Hypothalamus (tissue), 51 donors: ENCODE data around the gene SFXN5.
"Not testable (repeated sequence)": the region's sequence is repeated elsewhere in the genome, so short reads cannot be mapped to it uniquely, and the experiment has no call there.

Source experiments
- DNase-seq, 51 donors: peaks; one replicate each; lab custom pipeline; 2025; lab: John Stamatoyannopoulos, UW

The SFXN5 gene

DNA sequence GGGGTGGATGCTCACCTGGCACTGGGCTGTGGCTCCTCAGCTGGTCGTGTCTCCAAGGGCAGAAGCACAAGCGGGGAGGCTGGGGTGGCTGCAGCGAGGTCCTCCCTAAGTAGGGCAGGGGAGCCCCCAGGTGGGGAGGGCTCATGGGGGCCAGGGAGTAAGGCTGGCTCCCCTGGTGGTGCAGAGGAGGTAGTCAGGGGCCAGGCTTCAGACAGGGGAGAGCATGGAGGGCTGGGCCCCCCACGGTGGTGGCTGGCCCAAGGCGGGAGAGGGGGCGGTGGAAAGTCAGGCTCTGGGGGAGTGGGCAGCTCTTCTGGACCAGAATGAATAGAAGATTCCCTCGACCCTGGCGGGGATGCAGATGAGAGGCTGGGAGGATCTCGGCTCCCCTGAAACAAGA is 8.1 kb upstream of the SFXN5 start:
- no peak for DNase-seq

DNA sequence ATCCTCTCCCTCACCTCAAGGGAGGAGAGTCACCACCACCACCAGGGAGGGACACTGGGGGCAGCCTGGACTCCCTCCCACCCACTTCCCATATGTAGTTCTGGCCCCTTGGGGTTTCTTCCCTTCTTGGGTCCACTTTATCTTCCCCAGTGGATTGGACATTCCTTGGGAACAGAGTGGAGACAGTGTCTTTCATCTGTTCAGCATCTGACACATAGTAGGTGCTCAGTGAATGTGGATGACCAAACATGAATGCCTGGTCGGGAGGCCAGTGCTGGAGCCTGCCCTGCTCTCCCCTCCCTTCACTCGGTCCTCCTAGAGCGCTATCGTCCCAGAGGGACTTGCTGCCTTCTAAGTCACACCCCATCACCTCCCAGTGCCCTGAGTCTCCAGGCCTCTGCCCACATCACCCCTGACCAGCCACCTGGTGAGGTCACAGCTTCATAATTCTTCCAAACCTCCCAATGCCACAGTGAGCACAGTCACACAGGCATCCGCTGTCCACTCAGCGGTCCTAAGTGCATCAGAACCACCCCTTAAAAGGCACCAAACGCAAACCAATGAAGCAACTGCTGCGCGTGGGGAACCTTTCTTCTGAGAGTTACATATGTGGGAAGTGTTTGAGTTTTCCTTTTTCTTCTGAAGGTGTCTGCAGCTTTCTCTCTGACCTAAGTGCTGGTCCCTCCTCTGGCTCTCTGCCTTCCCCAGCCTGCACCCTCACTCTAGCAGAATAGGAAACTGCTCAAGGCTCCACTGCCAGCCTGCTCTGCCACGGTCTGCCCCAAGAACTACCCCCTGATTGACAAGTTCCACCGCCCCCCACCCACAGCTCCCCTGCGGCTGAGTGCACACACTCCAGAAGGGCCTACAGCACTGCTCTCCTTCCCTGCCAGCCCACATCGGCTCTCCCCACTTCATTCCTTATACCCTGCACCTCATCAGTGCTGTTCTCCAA is 7.2 kb upstream of the SFXN5 start:
- DNase-seq: peak in 1 of 51 donors; percentile 15

DNA sequence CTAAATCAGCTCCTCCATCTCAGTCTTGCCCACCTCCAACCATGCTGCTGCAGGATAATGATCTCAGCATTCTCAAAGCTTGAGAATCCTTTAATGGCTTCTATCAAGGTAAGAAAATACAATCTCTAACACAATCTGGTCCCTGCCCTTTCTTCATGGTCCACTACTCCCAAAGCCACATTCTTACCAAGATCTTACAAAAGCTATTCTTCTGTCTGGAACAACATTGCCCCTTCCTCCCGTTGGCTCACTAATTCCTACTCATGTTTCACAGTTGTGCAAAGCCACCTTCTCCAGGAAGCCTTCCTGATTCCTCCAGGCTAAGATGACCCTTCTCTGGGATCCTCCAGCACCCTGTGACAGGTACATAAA is 5.9 kb upstream of the SFXN5 start:
- no peak for DNase-seq

DNA sequence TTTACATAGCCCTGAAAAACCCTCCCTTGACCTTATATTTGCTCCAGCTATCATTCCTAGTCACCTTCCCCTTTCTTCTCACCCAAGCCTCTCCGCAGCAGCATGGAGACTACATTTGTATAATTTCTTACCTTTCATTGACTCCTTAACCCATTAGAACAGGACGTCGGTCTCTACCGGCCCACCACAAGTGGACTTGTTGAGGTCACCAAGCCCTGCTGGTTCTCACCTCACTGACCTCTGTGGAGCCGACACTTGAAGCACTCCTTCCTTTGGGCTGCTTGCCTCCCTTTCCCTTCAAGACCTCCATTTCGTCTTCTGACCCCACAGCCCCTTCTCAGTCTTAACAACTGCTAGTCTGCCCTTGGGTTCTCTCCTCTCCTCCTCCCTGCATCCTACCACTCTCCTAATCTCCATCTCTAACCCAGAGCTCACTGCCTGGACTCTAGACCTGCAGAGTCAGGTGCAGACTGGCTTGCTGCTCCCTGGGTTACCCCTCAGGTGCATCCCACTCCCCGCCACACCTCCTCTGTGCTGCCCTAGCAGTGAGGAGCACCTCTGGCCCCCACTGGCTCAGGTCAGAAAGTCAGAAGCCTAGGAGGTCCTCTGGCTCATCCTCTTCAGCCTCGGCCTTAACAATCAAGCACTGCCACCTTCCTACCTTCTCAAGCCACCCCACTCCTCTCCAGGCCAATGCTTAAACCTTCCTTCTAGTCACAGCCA is 5.3 kb upstream of the SFXN5 start:
- no peak for DNase-seq

DNA sequence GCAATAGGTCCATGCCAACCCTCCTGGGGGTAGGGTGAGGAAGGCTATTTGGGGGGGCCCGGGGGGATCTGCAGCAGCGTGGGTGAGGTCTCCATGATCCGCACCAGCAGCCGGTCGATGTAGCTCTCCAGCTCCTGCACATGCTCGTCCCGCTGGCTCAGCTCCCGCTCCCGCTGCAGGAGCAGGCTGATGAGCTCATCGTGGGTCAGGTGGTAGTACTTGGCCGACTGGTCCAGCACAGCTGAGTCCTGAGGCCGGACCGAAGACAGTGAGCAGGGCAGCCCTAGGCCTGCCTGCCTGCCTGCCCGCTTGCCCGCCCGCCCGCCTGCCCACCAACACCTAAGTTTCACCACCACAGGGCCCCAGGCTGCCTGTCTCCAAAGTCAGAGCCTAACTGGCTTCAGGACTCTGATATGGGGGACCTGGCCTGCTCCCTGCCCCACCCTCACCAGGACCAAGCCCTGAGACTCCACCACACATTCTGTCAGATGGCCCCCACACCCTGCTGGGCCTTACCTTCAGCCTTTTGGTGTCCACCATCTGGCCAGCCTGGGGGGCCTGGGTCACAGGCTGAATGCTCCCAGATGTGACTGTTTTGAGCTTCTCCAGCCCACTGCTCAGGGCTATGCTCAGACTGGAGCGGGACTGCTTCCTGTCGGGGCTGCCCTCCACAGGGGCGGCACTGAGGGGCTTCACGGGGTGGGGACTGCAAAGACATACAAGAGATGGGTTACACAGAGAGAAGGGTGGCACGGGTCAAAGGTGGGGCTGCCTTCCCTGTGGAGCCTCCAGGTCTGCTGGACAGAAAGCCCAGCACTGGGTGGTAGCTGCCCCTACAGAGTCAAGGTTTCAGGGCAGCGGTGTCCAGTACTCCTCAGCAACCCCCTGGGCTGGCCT is 4.2 kb upstream of the SFXN5 start:
- peak in 39 of 51 donors; percentile 4 to 81 (median 52) for DNase-seq

DNA sequence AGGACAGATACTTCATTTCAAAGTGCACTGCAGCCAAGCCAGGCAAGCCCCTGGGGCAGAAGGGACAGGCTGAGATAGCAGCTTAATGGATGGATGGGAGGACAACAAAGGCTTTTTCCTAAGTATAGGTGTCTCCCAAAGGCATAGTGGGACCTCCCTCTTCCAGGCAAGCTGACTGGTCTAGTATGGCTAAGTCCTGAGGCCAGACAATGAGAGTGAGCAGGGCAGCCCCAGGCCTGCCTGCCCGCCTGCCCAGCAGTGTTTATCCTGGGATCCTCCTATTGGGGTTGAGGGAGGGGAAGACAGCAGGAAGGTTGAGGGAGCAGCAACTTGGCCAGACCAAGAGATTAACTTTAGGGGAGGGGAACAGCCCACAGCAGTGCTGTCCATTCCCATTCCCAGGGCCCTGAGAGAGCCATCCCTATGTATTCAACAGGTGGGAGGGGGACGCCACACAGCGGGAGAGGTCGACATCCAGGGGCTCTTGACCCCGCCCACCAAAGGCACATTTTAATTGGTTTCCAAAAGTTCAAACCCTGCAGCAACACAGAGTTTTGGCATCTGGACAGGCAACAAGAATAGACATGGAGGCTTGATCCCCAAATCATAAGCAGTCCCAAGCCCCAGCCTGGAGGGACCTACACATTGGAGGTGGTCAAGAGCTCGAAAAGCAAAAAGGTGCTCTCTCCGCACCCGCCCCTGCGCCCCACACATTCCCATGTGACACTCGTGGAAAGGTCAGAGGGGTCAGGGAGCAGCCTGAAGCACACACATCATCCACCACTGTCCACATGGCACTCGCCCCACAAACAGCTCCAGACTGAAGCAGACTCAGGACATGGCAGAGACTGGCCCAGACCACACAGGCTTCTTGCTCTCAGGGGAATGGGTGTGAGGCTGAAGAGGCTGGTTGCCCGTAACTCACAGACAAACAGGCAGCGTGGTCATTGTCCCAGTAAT is 2.9 kb upstream of the SFXN5 start:
- no peak for DNase-seq

DNA sequence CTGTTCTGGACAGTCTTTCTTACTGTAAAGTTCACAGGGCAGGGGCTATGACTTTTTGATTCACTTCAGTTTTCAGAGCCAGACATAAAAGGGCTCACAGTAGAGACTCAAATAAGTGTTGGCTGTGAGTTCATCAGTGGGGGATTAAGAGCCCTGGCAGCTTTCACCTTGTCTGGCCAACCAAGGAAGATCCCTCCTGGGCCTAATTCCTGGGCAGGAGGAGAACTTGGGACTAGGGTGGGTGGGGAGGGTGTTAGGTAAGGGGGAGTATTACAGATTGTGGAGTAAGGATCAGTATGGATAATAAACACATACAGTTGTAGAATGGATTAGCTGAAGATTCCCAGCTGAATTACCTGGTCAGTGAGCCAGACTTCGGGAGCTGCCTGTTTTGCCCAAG is 904 bp upstream of the SFXN5 start:
- no peak for DNase-seq

DNA sequence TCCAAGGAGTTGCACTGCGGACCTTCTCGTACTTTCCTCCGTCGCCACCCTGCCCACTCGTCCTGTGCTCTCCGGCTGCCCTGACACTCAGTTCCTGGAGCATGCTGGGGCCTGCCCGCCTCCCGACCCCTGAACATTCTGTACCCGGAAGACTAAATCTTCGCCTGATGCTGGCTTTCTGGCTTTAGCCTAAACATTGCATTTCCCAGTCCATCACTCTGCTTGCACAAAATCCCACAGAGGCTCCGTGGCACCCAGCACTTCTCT is 550 bp upstream of the SFXN5 start:
- DNase-seq: peak in 12 of 51 donors; percentile 32 to 64 (median 50)

DNA sequence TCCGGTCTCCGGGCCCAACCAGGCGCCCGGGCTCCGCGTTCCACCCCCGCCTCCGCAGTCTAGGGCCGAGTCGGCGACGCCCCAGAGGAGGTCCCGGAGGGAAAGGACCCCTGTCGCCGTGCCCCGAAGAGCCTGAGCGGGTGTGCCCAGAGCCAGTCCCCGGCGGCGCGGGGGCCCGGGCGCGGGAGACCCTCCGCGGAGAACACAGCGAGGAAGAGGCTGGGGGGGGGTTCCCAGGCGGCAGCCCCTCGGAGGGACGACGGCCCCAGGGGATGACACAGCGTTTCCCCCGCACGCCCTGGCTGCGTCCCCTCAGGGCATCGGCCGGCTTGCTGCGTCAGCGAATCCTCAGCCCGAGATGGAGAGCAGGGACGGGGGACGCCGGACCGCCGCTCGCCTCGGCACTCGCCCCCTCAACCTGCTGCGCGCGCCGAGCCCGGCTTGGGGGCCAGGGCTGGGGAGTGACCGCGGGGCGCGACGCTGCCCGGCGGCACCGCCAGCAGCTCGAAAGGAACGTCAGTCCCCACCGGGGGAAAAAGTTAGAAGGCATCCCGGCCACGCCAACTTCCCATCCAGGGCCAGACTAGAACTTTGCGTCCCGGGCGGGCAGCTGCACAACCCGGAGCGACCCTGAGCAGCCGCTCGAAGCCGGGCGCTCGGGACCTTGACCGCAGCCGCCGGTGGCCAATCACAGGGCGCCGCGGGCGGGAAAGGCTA is 711 bp downstream of the SFXN5 start:
- DNase-seq: peak in 7 of 51 donors; percentile 17 to 57 (median 48)

DNA sequence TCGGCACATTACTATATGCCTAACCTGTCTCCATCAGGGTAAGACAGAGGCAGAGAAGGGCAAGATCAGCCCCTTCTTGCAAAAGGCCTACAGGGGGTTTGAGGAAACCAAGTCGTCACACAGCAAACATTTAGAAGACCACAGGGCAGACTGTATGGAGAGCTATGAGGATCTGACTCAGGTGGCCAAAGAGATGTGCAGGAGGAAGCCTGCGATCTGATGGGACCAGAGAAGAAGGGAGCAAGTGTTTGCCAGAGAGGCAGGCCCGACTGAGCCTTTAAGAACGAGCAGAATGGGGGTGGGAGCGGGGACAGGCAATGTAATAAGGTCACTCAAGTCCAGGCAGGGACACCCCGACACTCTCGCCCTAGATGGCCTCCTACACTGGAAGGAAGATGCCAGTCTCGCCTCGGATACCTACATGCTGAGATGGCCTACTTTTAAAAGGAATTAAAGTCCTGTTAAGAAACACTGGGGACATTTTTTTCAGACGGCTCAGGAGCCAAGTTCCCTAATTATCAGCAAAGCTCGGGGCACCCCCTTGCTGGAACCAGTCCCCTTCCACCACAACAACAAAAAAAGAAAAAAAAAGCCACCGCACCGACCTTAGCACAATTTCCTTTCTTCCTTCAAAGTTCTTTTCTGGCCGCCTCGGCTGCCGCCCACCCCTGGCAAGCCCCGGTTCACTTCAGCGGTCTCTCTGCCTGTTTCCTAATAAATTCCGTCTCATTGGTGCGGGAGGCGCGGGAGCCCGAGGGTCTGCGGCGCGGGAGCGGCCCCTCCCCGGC is 1.5 kb downstream of the SFXN5 start:
- DNase-seq: peak in 7 of 51 donors; percentile 10 to 54 (median 20)

DNA sequence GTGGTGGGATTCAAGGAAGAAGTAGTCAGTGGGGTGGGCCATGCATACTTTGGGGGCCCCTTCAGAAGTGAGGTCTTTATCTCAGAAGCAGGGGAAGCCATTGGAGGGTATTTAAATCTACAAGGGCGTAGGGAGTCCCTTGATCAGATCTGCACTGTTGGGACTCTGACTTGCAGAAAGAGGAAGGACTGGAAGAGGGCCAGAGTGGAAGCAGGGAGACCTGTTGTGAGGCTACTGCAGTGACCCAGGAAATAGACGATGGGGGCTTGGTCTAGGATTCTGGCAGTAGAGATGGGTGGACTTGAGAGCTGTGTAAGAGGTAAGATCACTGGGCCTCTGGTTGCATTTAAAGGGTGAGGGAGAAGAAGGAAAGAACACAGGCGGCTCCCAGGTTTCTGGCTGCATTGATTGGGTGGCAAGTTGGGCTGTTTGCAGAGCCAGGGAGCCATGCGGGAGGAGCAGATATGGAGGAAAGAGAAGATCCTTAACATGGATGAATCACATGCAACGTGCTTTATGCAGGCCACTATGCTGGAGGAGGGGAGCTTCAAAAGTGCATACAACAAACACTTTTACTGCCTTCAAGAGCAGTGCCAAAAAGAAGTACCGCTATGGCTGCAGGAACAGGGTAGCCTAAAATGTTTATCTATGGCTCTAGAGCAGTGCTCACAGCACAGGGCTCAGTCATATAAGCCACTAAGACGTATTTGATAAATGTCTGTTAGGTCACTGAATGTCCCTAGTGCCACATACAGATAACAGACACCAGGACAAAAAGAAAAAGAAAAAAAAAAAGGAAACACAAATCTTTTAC is 2.3 kb downstream of the SFXN5 start:
- DNase-seq: peak in 2 of 51 donors; percentile 33

DNA sequence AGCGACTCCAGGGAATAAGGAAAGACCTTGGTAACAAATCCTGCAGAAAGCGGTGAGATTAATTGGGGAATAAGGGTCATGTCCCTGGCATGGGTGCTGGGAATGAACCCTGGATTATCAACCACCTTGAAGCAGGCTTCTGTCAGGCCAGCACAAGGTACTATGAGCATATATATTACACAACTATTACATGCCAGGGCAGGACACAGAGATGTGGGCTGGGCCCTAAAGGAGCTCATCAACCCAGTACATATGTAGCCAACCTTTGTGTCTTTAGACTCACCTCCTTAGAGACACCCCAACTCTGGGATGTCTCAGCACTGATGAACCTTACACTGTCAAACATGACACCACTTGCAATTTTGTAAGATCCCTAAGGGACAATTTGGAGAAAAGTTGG is 3.4 kb downstream of the SFXN5 start:
- no peak for DNase-seq

DNA sequence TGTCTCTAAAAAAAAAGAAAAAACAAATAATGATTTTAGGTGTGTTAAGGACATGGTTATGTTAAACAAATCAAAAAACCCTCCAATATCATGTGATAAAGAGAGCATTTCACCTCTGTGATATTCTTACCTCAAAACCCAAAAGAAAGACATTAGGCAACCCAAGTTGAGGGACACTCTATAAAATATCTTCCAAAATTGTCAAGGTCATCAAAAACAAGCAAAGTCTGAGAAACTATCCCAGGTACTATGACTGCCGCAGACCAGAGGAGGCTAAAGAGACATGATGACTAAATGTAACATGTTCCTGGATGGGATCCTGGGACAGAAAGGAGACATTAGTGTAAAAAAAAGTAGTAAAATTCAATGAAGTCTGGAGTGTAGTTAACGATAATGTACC is 4.5 kb downstream of the SFXN5 start:
- DNase-seq: no peak

DNA sequence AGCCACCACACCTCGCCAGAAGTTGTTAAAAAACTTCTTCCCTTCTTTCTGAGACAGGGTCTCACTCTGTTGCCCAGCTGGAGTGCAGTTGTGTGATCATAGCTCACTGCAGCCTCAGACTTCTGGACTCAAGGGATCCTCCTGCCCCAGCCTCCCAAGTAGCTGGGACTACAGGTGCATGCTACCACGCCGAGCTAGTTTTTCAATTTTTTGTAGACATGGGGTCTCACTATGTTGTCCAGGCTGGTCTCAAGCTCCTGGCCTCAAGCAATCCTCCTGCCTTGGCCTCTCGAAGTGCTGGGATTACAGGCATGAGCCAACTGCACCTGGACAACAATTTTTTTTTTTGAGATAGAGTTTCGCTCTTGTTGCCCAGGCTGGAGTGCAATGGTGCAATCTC is 6.4 kb downstream of the SFXN5 start:
- DNase-seq: not testable (repeated sequence)

DNA sequence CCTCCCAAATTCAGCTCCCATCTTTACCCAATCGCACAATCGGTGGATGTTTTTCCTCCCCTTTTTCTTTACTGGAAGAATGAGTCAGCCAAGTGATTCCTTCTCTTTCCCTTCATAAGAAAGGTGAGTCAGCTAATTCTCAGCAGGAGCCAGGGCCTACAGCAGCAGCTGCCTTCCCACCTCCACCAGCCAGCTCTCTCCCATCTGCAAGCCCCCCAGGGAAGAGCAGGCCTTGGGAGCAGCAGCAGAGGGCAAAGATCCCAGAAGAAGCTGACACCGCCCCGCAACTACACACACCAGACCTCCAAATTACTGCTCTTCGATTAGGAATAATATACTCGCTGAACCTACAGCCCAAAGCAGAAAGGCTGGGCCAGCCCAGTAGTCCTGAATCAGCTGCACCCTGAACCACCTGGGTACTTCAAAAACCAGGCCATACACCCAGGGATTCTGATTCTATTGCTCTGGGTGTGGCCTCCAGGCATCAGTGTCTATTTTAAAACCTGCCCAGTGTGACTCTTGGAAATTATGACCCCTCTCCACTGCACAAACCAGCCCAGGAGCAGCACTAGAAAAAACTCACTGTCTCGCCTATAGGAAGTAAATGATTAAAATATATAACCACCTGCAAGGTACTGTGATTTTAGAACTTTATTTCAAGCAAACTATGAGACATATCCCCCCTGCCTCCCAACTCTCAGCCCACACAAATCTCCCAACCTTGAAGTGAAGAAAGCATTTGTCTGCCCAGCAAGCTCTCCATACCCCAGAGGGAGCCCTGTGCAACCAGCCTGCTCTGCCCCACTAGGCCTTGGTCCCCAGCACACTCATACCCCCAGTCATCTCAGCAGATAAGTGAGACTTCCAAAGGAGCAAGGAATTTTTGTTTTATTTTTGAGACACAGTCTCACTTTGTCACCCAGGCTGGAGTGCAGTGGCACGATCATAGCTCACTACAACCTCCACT is 7.3 kb downstream of the SFXN5 start:
- peak in 6 of 51 donors; percentile 18 to 55 (median 31) for DNase-seq

DNA sequence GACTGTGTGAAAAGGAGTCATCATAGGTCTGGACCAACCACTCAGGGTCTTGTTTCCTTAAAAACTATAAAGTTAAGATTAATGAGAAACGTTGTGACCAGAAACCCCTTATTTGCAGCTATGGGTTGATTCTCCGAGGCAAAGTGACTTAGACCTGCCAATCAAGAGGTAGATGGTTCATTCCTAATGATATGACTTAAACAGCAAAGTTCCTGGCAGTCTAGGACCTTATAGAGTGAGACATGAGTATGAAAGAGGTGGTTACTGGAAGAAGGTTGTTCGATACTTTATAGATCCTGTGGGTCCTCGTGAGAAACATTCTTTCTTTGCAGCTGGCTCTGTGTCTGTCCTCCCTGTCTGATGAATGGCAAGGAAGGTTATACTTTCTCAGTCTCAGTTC is 8.0 kb downstream of the SFXN5 start:
- no peak for DNase-seq
